ENCODE measurements around the gene GRM8.

DNA sequence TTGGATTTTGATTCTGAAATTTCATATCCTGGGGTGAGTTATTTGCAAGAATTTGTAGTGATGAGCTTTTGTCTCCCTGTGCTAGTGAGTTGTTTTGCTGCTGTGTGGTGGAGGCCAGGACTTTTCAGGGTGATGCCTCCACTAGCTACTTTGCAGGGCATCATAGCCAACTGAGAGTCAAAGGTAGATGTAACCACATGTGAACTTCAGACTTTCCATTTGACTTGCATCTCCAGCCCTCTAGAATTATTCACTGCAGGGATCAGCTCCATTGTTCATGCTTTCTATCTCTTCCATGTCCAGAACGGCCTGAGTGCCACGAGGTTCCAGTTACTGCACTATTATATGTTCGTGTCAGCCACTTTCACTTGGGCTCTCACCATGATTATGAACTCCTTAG lies 534.3 kb downstream of the GRM8 start:
- TF ChIP-seq, protein P1, sequence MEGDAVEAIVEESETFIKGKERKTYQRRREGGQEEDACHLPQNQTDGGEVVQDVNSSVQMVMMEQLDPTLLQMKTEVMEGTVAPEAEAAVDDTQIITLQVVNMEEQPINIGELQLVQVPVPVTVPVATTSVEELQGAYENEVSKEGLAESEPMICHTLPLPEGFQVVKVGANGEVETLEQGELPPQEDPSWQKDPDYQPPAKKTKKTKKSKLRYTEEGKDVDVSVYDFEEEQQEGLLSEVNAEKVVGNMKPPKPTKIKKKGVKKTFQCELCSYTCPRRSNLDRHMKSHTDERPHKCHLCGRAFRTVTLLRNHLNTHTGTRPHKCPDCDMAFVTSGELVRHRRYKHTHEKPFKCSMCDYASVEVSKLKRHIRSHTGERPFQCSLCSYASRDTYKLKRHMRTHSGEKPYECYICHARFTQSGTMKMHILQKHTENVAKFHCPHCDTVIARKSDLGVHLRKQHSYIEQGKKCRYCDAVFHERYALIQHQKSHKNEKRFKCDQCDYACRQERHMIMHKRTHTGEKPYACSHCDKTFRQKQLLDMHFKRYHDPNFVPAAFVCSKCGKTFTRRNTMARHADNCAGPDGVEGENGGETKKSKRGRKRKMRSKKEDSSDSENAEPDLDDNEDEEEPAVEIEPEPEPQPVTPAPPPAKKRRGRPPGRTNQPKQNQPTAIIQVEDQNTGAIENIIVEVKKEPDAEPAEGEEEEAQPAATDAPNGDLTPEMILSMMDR (IDR thresholded peaks at IDR 0.05) = no peak
- no peak for TF ChIP-seq POLR2A (IDR thresholded peaks at IDR 0.05; ENCODE audit: low read depth)
- TF ChIP-seq POLR2AphosphoS5 (IDR thresholded peaks at IDR 0.05) = no peak
- TF ChIP-seq EP300 (IDR thresholded peaks at IDR 0.05) = no peak
